Prostate gland (tissue), 2 donors: ENCODE results near the gene EPAS1. TPM values are rescaled to one million over a fixed set of nuclear protein-coding genes. Genes with fewer than 3 reads are reported as not detected.

Source experiments
- DNase-seq: peaks from one replicate; pipeline ENCODE4 v3.0.0-alpha.2; 2019; ENCODE audit warnings: low spot score
- H3K27ac ChIP-seq, 2 donors: fragments of 200-600 bp; sonication (generic); 2 replicates each; pipeline ENCODE4 v1.5.1; 2017 to 2019
- H3K27me3 ChIP-seq: fragments of 200-600 bp; sonication (generic); replicated peaks from 2 replicates; pipeline ENCODE4 v1.5.1; 2019; ENCODE audit not compliant: insufficient read depth
- H3K36me3 ChIP-seq, 2 donors: fragments of 200-600 bp; sonication (generic); 1 replicate in 1 of 2; 2 replicates in 1 of 2; pipeline versions ENCODE4 v1.5.1 to v1.8.1; 2017 to 2019
- H3K4me1 ChIP-seq: fragments of 200-600 bp; sonication (generic); replicated peaks from 2 replicates; pipeline ENCODE4 v1.5.1; 2019
- H3K4me3 ChIP-seq, 2 donors: fragments of 200-600 bp; sonication (generic); 2 replicates each; pipeline ENCODE4 v1.5.1; 2017 to 2019
- H3K9me3 ChIP-seq: fragments of 200-600 bp; sonication (generic); 2 replicates; pipeline ENCODE4 v1.5.1; 2017
- POLR2A ChIP-seq: fragments of 450-650 bp; IDR thresholded peaks from one replicate; pipeline ENCODE4 v1.6.1; 2016; ENCODE audit warnings: antibody characterized with exemption, mild to moderate bottlenecking
- POLR2AphosphoS5 ChIP-seq: sonication (generic); formaldehyde crosslinking; IDR thresholded peaks from one replicate; pipeline ENCODE4 v1.6.1; 2017; ENCODE audit warnings: antibody characterized with exemption
- WGBS: methylation state at CpG from one replicate; pipeline ENCODE4 v1.1.5; 2018; 5-methylcytosine and 5-hydroxymethylcytosine counted together
- intact Hi-C: fragments of 100-400 bp; cut with DNase I; formaldehyde crosslinking; loops from one replicate; pipeline ENCODE4 v1.14.2; 2022
- total RNA-seq, 2 donors: library from RNA; depleted of rRNA; stranded (reverse); fragments of >200 nt; gene quantifications; one replicate each; pipeline ENCODE4 v1.1.0, GENCODE V29; 2016
- TF ChIP-seq, protein P1 (sequence below), 4 experiments: fragments of 200-600 bp in 2 of 4; fragments of 450-650 bp in 2 of 4; sonication (generic) in 2 of 4; IDR thresholded peaks; 1 replicate in 3 of 4; 2 replicates in 1 of 4; pipeline ENCODE4 v1.5.1; 2016 to 2019; ENCODE audit warnings: antibody characterized with exemption in 4 of 4, mild to moderate bottlenecking in 2 of 4, moderate library complexity in 2 of 4

Gene EPAS1
- total RNA-seq: 100 to 1,000 TPM; 109 to 356 TPM

DNA sequence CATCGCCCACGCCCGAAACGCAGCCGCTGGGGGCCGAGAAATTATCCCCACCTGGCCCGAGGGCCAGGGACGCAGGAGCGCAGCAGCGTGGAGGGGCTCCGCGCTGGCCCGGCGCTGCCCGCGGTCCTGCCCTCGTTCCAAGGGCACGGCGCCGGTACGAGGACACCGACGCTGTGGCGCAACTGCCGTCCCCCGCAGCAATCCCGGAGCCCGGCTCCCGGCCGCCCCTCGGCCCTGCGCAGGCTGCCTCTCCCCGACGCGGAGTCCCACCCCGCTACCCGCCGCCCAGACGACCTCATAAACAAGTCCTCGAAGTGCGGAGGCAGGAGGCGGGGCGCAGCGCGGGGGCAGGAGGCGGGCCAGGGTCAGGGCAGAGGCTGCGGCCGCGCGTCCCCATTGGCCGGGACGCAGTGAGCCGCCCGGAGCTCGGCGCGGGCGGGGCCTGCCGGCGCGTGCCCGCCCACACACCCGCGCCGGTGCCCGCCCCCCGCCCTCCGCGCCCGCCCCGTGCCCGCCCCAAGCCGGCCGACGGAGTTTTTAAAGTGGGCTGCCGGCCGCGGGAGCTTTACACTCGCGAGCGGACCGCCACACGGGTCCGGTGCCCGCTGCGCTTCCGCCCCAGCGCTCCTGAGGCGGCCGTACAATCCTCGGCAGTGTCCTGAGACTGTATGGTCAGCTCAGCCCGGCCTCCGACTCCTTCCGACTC is at the start of gene EPAS1:
Gene EPAS1, plus strand, starts transcription at position 568 of the 706 bp plus-strand sequence. CDS start 505 bp downstream, outside the sequence.
- Histone ChIP-seq H3K36me3 (no peaks in the 10 kb centered on the region), H3K27me3 (no peaks in the 10 kb centered on the region), H3K4me1 (no peaks in the 10 kb centered on the region), H3K27ac (peak within 1 kb of the TSS; percentile 88 to 93), H3K4me3 (peak within 1 kb of the TSS; percentile 65 to 67), H3K9me3 (no peaks in the 10 kb centered on the region)
- under 1% methylated on average over 54 of the region's 94 CpGs for WGBS
- intact Hi-C loops: loop anchor here (5.0 kb wide), 4 partner anchors 40 to 285 kb away; no protein-coding TSS in a partner anchor
- DNase-seq: peak; percentile 86
- TF ChIP-seq POLR2A (peak; percentile 92), POLR2AphosphoS5 (peak; percentile 66)
- TF ChIP-seq, protein P1, sequence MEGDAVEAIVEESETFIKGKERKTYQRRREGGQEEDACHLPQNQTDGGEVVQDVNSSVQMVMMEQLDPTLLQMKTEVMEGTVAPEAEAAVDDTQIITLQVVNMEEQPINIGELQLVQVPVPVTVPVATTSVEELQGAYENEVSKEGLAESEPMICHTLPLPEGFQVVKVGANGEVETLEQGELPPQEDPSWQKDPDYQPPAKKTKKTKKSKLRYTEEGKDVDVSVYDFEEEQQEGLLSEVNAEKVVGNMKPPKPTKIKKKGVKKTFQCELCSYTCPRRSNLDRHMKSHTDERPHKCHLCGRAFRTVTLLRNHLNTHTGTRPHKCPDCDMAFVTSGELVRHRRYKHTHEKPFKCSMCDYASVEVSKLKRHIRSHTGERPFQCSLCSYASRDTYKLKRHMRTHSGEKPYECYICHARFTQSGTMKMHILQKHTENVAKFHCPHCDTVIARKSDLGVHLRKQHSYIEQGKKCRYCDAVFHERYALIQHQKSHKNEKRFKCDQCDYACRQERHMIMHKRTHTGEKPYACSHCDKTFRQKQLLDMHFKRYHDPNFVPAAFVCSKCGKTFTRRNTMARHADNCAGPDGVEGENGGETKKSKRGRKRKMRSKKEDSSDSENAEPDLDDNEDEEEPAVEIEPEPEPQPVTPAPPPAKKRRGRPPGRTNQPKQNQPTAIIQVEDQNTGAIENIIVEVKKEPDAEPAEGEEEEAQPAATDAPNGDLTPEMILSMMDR (IDR thresholded peaks at IDR 0.05): no peak

DNA sequence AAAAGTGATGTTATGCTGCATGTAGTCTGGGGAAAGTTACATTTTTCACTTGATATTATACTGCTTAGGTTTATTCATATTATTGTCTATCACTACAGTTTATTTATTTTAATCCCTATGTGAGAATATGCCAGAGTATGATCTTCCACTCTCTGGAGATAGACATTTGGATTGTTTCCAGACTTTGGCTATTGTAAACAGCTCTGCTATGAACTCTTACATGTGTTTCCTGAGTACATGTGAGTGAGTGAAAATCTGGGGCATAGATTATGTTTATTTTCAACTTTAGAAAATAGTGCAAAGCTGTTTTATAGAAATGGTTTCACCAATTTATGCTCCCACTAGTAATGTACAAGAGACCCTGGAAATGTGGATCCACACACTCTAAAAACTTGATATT is 49.0 kb upstream of the EPAS1 start:
- Histone ChIP-seq H3K36me3 (no peaks in the 10 kb centered on the region), H3K27ac (no peak overlapping the region), H3K9me3 (no peaks in the 10 kb centered on the region), H3K27me3 (no peaks in the 10 kb centered on the region), H3K4me1 (no peaks in the 10 kb centered on the region), H3K4me3 (no peak overlapping the region)
- no peak for DNase-seq
- TF ChIP-seq, protein P1 (IDR thresholded peaks at IDR 0.05): no peak
- intact Hi-C loops: no loop called here

DNA sequence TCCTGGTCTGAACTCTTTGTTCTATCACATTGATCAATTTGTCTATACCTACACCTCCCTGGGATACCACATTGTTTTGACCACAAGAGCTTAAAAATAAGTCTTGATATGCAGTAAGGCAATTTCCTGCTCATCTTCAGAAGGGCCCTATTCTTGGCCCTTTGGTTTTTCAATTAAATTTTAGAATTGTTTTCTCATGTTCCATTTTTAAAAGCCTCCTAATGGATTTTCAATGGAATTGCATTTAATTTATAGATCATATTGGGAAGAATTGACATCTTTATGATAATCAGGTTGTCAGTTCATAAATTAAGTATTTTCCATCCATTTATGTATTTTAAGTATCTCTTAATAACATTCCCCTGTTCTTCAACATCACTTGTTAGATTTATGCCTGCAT is 47.6 kb upstream of the EPAS1 start:
- no peak overlapping the region for H3K4me3 ChIP-seq
- H3K27me3 ChIP-seq: no peaks in the 10 kb centered on the region
- H3K36me3 ChIP-seq: no peaks in the 10 kb centered on the region
- intact Hi-C loops: no loop called here
- no peak overlapping the region for H3K27ac ChIP-seq
- no peaks in the 10 kb centered on the region for H3K9me3 ChIP-seq
- no peak for DNase-seq
- no peaks in the 10 kb centered on the region for H3K4me1 ChIP-seq
- no peak for TF ChIP-seq POLR2AphosphoS5
- TF ChIP-seq, protein P1 (IDR thresholded peaks at IDR 0.05): no peak
- no peak for TF ChIP-seq POLR2A

DNA sequence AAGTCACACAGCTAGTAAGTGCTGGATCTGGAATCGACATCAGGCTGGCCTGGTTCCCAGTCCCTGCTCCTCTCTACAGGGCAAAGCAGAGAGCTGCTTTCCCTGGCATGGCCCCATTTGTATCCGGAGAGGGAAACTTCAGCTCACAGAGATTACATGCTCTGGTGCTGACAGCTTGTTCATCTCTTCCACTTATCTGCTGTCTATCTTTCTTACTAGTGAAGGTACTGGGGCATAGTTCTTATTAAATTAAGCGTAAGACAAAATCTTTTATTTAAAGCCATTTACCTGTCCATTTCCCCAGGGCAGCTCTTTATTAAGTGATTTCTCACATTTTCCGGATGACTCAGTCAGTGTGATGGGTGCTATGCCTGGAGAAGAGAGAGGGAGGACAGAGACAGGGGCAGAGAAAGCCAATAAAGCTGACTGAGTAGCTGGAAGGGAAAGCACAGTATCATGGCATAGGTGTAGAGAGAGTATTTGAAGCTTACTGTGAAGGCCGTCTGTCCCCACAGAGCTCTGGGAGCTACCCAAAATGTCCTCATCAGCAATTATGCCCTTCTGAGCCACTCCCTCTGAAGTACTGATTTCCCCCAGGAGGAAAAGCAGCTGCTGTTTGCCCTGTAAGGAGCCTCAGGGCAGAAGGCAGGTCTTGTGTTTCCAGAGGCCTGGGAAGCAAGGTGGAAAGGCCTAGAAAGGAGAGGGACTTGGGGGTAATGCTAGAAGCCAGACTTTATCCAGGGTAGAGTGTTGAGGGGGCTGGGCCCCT is 44.1 kb upstream of the EPAS1 start:
- no peak overlapping the region for H3K4me3 ChIP-seq
- H3K36me3 ChIP-seq: no peaks in the 10 kb centered on the region
- intact Hi-C loops: no loop called here
- H3K4me1 ChIP-seq: no peaks in the 10 kb centered on the region
- no peak for DNase-seq
- 39% methylated on average over 5 of the region's 5 CpGs for WGBS
- H3K27ac ChIP-seq: no peak overlapping the region
- TF ChIP-seq POLR2AphosphoS5 (no peak), POLR2A (no peak)
- TF ChIP-seq, protein P1 (IDR thresholded peaks at IDR 0.05): no peak
- H3K27me3 ChIP-seq: no peaks in the 10 kb centered on the region
- H3K9me3 ChIP-seq: no peaks in the 10 kb centered on the region
